Small intestine (tissue), 4 donors: ENCODE data around the gene CHRNE. TPM values are rescaled to one million over a fixed set of nuclear protein-coding genes. Genes with fewer than 3 reads are reported as not detected.

ENCODE experiments used
- polyA plus RNA-seq, 4 donors: library from polyadenylated mRNA; stranded (reverse) in 3 of 4; unstranded in 1 of 4; fragments of 200-250 nt in 3 of 4; fragments of 120-200 nt in 1 of 4; gene quantifications; one replicate each; pipeline versions ENCODE4 v1.2.1 to v1.2.3, GENCODE V29; 2013
- donor health status: healthy with polysubstance abuse.
- donor health status: Bipolar disorder and iron deficiency.
- donor health status: healthy.

Gene CHRNE
- polyA plus RNA-seq, 4 donors, result 0.27 to 0.66 (median 0.41) TPM

Other genes starting within 250 kb of the CHRNE start
- gene PELP1, start 199.0 kb downstream of the CHRNE start, polyA plus RNA-seq, result 10 to 100 TPM in 2 of 4 donors, 1 to 10 TPM in 2; 7.3 to 57.7 (median 15.2) TPM
- 100 to 1,000 TPM in 3 of 4 donors, 10 to 100 TPM in 1; 43.8 to 131 (median 110) TPM for gene ARRB2, start 192.5 kb downstream of the CHRNE start, polyA plus RNA-seq
- 10 to 100 TPM; 36.3 to 61.1 (median 42.7) TPM for gene MED11, start 171.7 kb downstream of the CHRNE start, polyA plus RNA-seq
- 10 to 100 TPM in 2 of 4 donors, 1 to 10 TPM in 2; 2.0 to 13.5 (median 7.7) TPM for gene ZMYND15, start 163.3 kb downstream of the CHRNE start, polyA plus RNA-seq
- 10 to 100 TPM; 37.5 to 77.8 (median 48.1) TPM for gene CXCL16, start 163.2 kb downstream of the CHRNE start, polyA plus RNA-seq
- gene TM4SF5, start 131.2 kb downstream of the CHRNE start, polyA plus RNA-seq, result 100 to 1,000 TPM in 2 of 4 donors, 10 to 100 TPM in 2; 27.8 to 503 (median 282) TPM
- 1 to 10 TPM; 1.3 to 6.9 (median 4.2) TPM for gene VMO1, start 116.7 kb downstream of the CHRNE start, polyA plus RNA-seq
- gene GLTPD2, start 114.1 kb downstream of the CHRNE start, polyA plus RNA-seq, result 10 to 100 TPM in 3 of 4 donors, 1 to 10 TPM in 1; 4.2 to 49.4 (median 33.8) TPM
- gene PSMB6, start 106.9 kb downstream of the CHRNE start, polyA plus RNA-seq, result 100 to 1,000 TPM in 3 of 4 donors, 10 to 100 TPM in 1; 87.8 to 219 (median 174) TPM
- gene PLD2, start 95.9 kb downstream of the CHRNE start, polyA plus RNA-seq, result 10 to 100 TPM in 2 of 4 donors, 1 to 10 TPM in 2; 9.2 to 18.8 (median 10.7) TPM
- gene MINK1, start 69.8 kb downstream of the CHRNE start, polyA plus RNA-seq, result 100 to 1,000 TPM in 1 of 4 donors, 10 to 100 TPM in 3; 49.2 to 110 (median 64.7) TPM
- 1 to 10 TPM in 2 of 4 donors, under 1 TPM in 2; 0.45 to 2.2 (median 1.2) TPM for gene C17orf107, start 3.6 kb downstream of the CHRNE start, polyA plus RNA-seq
- 1 to 10 TPM in 1 of 4 donors, under 1 TPM in 1, not detected in 2; 0.06 to 1.4 TPM for gene GP1BA, start 29.2 kb upstream of the CHRNE start, polyA plus RNA-seq
- 10 to 100 TPM; 46.1 to 79.2 (median 60.8) TPM for gene SLC25A11, start 36.9 kb upstream of the CHRNE start, polyA plus RNA-seq
- gene RNF167, start 37.2 kb upstream of the CHRNE start, polyA plus RNA-seq, result 100 to 1,000 TPM; 108 to 132 (median 123) TPM
- 1,000 to 10,000 TPM in 1 of 4 donors, 100 to 1,000 TPM in 3; 501 to 1,180 (median 908) TPM for gene PFN1, start 45.4 kb upstream of the CHRNE start, polyA plus RNA-seq
- 10 to 100 TPM; 10.7 to 98.0 (median 27.5) TPM for gene ENO3, start 48.0 kb upstream of the CHRNE start, polyA plus RNA-seq
- 100 to 1,000 TPM in 1 of 4 donors, 10 to 100 TPM in 3; 76.7 to 101 (median 80.0) TPM for gene SPAG7, start 64.7 kb upstream of the CHRNE start, polyA plus RNA-seq
- gene CAMTA2, start 84.6 kb upstream of the CHRNE start, polyA plus RNA-seq, result 10 to 100 TPM; 34.1 to 93.7 (median 58.6) TPM
- 1 to 10 TPM; 2.1 to 4.9 (median 4.0) TPM for gene INCA1, start 94.4 kb upstream of the CHRNE start, polyA plus RNA-seq
- gene KIF1C, start 94.9 kb upstream of the CHRNE start, polyA plus RNA-seq, result 100 to 1,000 TPM in 1 of 4 donors, 10 to 100 TPM in 3; 67.4 to 141 (median 82.5) TPM
- 10 to 100 TPM in 3 of 4 donors, 1 to 10 TPM in 1; 1.9 to 44.5 (median 29.5) TPM for gene SLC52A1, start 132.3 kb upstream of the CHRNE start, polyA plus RNA-seq
- 1 to 10 TPM; 2.7 to 9.5 (median 3.7) TPM for gene ZFP3, start 175.4 kb upstream of the CHRNE start, polyA plus RNA-seq
- gene ZNF232, start 208.8 kb upstream of the CHRNE start, polyA plus RNA-seq, result 10 to 100 TPM in 1 of 4 donors, 1 to 10 TPM in 3; 6.3 to 11.2 (median 8.3) TPM
- gene USP6, start 212.9 kb upstream of the CHRNE start, polyA plus RNA-seq, result under 1 TPM in 2 of 4 donors, not detected in 2; 0.03 to 0.44 TPM